ENCODE data around the gene SPHK1. TPM values are rescaled to one million over a fixed set of nuclear protein-coding genes. Genes with fewer than 3 reads are reported as not detected.

SPHK1 gene
- total and polyA plus RNA-seq, 2 donors (not counting 3 experiments of a cell fraction or from before 2014, with no cell fraction given), result 85.6 to 97.4 TPM

DNA sequence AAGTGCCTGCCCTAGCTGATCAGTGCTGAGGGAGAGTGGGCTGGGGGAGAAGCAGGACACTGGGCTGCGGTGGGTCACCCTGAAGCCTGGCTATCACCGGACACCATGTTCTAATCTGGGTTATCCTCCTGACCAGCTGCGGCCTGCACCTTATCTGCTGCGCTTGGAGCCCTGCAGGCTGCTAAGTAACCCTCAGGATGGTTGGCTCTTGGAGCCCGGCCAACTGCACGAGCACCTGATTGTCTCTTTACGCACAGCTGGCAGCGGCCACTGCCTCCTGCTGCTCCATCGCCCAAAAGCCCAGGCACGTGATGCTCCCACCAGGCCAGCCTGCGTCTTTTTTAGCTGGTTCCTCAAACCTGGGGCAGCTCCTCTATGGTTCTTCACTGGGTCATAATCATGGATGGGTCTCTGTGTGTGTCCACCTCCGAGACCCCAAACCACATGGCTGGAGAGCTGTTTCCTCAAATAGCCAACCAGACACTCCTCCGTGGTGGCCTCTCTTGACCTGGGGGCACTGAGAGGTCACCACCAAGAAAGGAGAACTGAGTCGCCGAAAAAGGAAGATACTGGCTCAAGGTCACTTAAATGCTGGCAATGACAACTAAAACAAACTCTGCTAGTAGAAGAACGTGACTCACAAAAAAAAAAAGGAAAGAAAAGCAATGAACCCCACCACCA, 21.7 kb downstream of the SPHK1 start:
- Histone ChIP-seq H2AFZ (ENCODE audit: low read depth, low read length) (no peak overlapping the region), H4K20me1 (replicated peaks; ENCODE audit: control insufficient read depth, extremely low read depth, insufficient read depth, low read length) (no peaks in the 10 kb centered on the region), H3K4me1 (ENCODE audit: control insufficient read depth, extremely low read depth, insufficient read depth, low read length) (no peaks in the 10 kb centered on the region), H3K9me3 (replicated peaks; ENCODE audit: control insufficient read depth, insufficient read depth, low read length) (no peaks in the 10 kb centered on the region), H3K27ac (ENCODE audit: insufficient read depth, low read depth, low read length) (no peak overlapping the region), H3K9ac (replicated peaks; ENCODE audit: extremely low read depth, insufficient read depth, low read length) (no peak overlapping the region), H3K27me3 (ENCODE audit: control insufficient read depth in 2 of 2, insufficient read depth in 2 of 2, low read length in 2 of 2) (no peaks in the 10 kb centered on the region), H3K4me2 (ENCODE audit: insufficient read depth, low read length) (no peak overlapping the region), H3K79me2 (ENCODE audit: control insufficient read depth, insufficient read depth, low read length) (no peaks in the 10 kb centered on the region), H3K4me3 (replicated peaks in 1 of 3; ENCODE audit: insufficient read depth in 1 of 3, low read depth in 1 of 3, low read length in 3 of 3) (no peak overlapping the region), H3K36me3 (ENCODE audit: control insufficient read depth in 2 of 2, extremely low read depth in 1 of 2, insufficient read depth in 2 of 2, low read length in 2 of 2) (peaks cover 5 to 14% of the 10 kb centered on the region in 2 experiments), H3K9me1 (replicated peaks; ENCODE audit: control insufficient read depth, extremely low read depth, insufficient read depth, low read length) (no peaks in the 10 kb centered on the region)
- intact Hi-C loops (cut with micrococcal nuclease) (no loop called here), dilution Hi-C loops (cut with MboI; ENCODE audit: extremely low pct_ligation_motif_present, low sequenced_read_pairs) (no loop called here)
- FAIRE-seq (no peak), DNase-seq (ENCODE audit: low read depth, low spot score) (no peak)
- CTCF ChIA-PET, result interaction anchor here (0.9 to 2.9 kb wide), 3 partner anchors 9 to 78 kb away, joined by 3 to 33 read pairs (median 8); no protein-coding TSS in a partner anchor
- TF ChIP-seq EZH2 (IDR thresholded peaks at IDR 0.05; ENCODE audit: borderline replicate concordance, low read depth, low read length, severe bottlenecking) (no peak), GATA2 (IDR thresholded peaks at IDR 0.05; ENCODE audit: insufficient read depth, insufficient read length, low read depth, low read length) (no peak), JUN (IDR thresholded peaks at IDR 0.05; ENCODE audit: borderline replicate concordance, insufficient read depth, insufficient read length, low read depth) (no peak), MYC (IDR thresholded peaks at IDR 0.05; ENCODE audit: low read depth, low read length) (no peak), FOS (IDR thresholded peaks at IDR 0.05; ENCODE audit: borderline replicate concordance, insufficient read depth, low read length) (no peak), POLR2A (IDR thresholded peaks at IDR 0.05; ENCODE audit: low read depth, low read length) (no peak), POLR2AphosphoS5 (IDR thresholded peaks at IDR 0.05; ENCODE audit: insufficient read depth, low read depth, low read length) (no peak)
- TF ChIP-seq, protein P1, sequence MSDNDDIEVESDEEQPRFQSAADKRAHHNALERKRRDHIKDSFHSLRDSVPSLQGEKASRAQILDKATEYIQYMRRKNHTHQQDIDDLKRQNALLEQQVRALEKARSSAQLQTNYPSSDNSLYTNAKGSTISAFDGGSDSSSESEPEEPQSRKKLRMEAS (IDR thresholded peaks at IDR 0.05; ENCODE audit: insufficient read depth, insufficient read length), result no peak
- TF ChIP-seq, protein P2, sequence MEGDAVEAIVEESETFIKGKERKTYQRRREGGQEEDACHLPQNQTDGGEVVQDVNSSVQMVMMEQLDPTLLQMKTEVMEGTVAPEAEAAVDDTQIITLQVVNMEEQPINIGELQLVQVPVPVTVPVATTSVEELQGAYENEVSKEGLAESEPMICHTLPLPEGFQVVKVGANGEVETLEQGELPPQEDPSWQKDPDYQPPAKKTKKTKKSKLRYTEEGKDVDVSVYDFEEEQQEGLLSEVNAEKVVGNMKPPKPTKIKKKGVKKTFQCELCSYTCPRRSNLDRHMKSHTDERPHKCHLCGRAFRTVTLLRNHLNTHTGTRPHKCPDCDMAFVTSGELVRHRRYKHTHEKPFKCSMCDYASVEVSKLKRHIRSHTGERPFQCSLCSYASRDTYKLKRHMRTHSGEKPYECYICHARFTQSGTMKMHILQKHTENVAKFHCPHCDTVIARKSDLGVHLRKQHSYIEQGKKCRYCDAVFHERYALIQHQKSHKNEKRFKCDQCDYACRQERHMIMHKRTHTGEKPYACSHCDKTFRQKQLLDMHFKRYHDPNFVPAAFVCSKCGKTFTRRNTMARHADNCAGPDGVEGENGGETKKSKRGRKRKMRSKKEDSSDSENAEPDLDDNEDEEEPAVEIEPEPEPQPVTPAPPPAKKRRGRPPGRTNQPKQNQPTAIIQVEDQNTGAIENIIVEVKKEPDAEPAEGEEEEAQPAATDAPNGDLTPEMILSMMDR (IDR thresholded peaks at IDR 0.05; ENCODE audit: extremely low read depth in 1 of 2, insufficient read depth in 1 of 2, low read depth in 1 of 2, low read length in 2 of 2), result no peak
- POLR2A ChIA-PET, result no interaction called here
- no TSS peak for BruUV-seq (replicated peaks)

Measured in endothelial cell of umbilical vein (primary cell).